Activated CD4-positive, alpha-beta T cell treated with anti-CD3 and anti-CD28 coated beads, Interleukin-2, amount 50 U/mL, for 24 hours (primary cell): ENCODE measurements around the gene ZNRF3.

Experiments used
- DNase-seq, 2 donors: peaks; one replicate each; pipeline ENCODE4 v3.0.0-alpha.2; 2020; ENCODE audit warnings: low read depth in 1 of 2, low spot score in 1 of 2

Gene ZNRF3

GRCh38 chr22:28980326-28980725, 97.0 kb downstream of the ZNRF3 start:
- DNase-seq, result no peak

- no peak for DNase-seq
Measured at GRCh38 chr22:28981818-28982499, 98.6 kb downstream of the ZNRF3 start.

GRCh38 chr22:28983190-28983589, 99.8 kb downstream of the ZNRF3 start:
- no peak for DNase-seq

- DNase-seq, result no peak
Measured at GRCh38 chr22:28983788-28984441, 100.5 kb downstream of the ZNRF3 start.

- DNase-seq, result no peak
Measured at GRCh38 chr22:28984482-28985158, 101.2 kb downstream of the ZNRF3 start.

- no peak for DNase-seq
Measured at GRCh38 chr22:28985581-28986290, 102.4 kb downstream of the ZNRF3 start.

GRCh38 chr22:28986366-28986765, 103.0 kb downstream of the ZNRF3 start:
- no peak for DNase-seq

- DNase-seq, result no peak
Measured at GRCh38 chr22:28988457-28988856, 105.1 kb downstream of the ZNRF3 start.

- DNase-seq, result no peak
Measured at GRCh38 chr22:28989035-28989464, 105.7 kb downstream of the ZNRF3 start.

- DNase-seq, result no peak
Measured at GRCh38 chr22:28989484-28989883, 106.1 kb downstream of the ZNRF3 start.

- DNase-seq, result no peak
Measured at GRCh38 chr22:28989912-28990311, 106.5 kb downstream of the ZNRF3 start.

- no peak for DNase-seq
Measured at GRCh38 chr22:28992565-28993356, 109.4 kb downstream of the ZNRF3 start.

- DNase-seq, result no peak
Measured at GRCh38 chr22:28994522-28994921, 111.2 kb downstream of the ZNRF3 start.

GRCh38 chr22:28995551-28995950, 112.2 kb downstream of the ZNRF3 start:
- DNase-seq, result no peak

- no peak for DNase-seq
Measured at GRCh38 chr22:28997342-28997741, 114.0 kb downstream of the ZNRF3 start.

- DNase-seq, result no peak
Measured at GRCh38 chr22:28998681-28999080, 115.3 kb downstream of the ZNRF3 start.

- no peak for DNase-seq
Measured at GRCh38 chr22:28999510-28999909, 116.1 kb downstream of the ZNRF3 start.

- DNase-seq, result no peak
Measured at GRCh38 chr22:28999919-29000556, 116.7 kb downstream of the ZNRF3 start.

GRCh38 chr22:29000641-29001040, 117.3 kb downstream of the ZNRF3 start:
- DNase-seq, result no peak

GRCh38 chr22:29002603-29003002, 119.2 kb downstream of the ZNRF3 start:
- no peak for DNase-seq
